Body of pancreas (tissue), 4 donors: ENCODE results near the gene SHOC2.

Experiments used
- POLR2A ChIP-seq, 3 donors: fragments of 450-650 bp; IDR thresholded peaks; one replicate each; pipeline ENCODE4 v1.6.1; 2016; ENCODE audit warnings: antibody characterized with exemption in 3 of 3, mild to moderate bottlenecking in 2 of 3
- TF ChIP-seq, protein P1 (sequence below), 7 experiments: fragments of 450-650 bp in 4 of 7; fragments of 200-600 bp in 3 of 7; sonication (generic) in 3 of 7; IDR thresholded peaks; one replicate each; pipeline ENCODE4 v1.5.1; 2016 to 2019; ENCODE audit warnings: antibody characterized with exemption in 7 of 7

DNA sequence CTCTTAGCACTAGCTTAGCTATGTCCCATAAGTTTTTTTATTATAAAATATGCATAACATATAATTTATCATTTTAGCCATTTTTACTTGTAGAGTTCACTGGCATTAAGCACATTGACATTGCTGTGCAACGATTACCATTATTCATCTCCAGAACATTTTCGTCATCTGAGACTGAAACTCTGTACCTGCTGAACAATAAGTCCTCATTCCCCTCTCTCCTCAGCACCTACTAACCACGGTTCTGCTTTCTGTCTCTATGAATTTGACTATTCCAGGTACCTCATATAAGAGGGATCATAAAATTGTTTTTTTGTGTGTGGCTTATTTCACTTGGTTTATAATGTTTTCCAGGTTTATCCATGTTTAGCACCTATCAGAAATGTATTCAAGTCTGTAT, 64.1 kb downstream of the SHOC2 start:
- TF ChIP-seq POLR2A (IDR thresholded peaks at IDR 0.05) = no peak
- TF ChIP-seq, protein P1, sequence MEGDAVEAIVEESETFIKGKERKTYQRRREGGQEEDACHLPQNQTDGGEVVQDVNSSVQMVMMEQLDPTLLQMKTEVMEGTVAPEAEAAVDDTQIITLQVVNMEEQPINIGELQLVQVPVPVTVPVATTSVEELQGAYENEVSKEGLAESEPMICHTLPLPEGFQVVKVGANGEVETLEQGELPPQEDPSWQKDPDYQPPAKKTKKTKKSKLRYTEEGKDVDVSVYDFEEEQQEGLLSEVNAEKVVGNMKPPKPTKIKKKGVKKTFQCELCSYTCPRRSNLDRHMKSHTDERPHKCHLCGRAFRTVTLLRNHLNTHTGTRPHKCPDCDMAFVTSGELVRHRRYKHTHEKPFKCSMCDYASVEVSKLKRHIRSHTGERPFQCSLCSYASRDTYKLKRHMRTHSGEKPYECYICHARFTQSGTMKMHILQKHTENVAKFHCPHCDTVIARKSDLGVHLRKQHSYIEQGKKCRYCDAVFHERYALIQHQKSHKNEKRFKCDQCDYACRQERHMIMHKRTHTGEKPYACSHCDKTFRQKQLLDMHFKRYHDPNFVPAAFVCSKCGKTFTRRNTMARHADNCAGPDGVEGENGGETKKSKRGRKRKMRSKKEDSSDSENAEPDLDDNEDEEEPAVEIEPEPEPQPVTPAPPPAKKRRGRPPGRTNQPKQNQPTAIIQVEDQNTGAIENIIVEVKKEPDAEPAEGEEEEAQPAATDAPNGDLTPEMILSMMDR (IDR thresholded peaks at IDR 0.05) = no peak
